Measurements from ENCODE around the gene NAGLU. TPM values are rescaled to one million over a fixed set of nuclear protein-coding genes. Genes with fewer than 3 reads are reported as not detected.

Gene NAGLU
- total and polyA plus RNA-seq, 2 of the 13 experiments (the other 11 are each of a cell fraction or from before 2014, with no cell fraction given) = 28.2 to 40.1 TPM

DNA sequence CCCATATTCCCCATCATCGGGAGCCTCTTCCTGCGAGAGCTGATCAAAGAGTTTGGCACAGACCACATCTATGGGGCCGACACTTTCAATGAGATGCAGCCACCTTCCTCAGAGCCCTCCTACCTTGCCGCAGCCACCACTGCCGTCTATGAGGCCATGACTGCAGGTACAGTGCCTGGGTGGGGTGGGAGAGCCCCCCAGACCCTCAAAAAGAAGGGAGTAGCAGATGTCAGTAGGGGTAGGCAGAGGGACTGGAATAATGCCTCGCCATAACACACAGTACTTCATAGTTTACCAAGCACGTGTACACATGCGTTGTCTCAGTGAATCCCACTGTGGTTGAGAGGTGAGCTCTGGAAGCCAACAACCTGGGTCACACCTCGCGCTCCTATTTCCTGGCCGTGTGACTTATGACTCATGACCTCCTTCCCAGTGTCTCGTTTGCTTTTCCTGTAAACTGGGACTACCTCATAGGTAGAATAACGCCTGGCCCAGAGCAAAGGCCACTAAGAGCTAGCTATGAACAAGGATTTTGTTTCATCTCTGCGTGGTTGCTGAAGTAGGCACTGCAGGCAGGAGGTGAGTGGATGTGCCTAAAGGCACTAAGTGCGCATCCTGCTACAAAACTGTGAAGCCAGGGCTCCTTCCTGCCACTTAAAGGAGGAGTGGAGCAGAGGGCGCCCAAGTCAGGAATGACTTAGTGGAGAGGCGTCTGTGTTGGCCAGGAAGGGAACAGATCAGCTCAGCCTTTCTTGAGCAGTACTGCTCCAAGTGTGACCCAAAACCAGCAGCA lies 5.2 kb downstream of the NAGLU start (continued):
- TF ChIP-seq, protein P1, sequence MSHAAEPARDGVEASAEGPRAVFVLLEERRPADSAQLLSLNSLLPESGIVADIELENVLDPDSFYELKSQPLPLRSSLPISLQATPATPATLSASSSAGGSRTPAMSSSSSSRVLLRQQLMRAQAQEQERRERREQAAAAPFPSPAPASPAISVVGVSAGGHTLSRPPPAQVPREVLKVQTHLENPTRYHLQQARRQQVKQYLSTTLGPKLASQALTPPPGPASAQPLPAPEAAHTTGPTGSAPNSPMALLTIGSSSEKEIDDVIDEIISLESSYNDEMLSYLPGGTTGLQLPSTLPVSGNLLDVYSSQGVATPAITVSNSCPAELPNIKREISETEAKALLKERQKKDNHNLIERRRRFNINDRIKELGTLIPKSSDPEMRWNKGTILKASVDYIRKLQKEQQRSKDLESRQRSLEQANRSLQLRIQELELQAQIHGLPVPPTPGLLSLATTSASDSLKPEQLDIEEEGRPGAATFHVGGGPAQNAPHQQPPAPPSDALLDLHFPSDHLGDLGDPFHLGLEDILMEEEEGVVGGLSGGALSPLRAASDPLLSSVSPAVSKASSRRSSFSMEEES (CRISPR knock-in tag; IDR thresholded peaks at IDR 0.05) = peak; percentile 99
- TF ChIP-seq HOXA7 (CRISPR knock-in tag; IDR thresholded peaks at IDR 0.05) (no peak), ZNF256 (CRISPR knock-in tag; conservative IDR thresholded peaks at IDR 0.05) (no peak), PHF8 (CRISPR knock-in tag; IDR thresholded peaks at IDR 0.05) (no peak; the same call in 1 of the 2 replicates), ZNF660 (CRISPR knock-in tag; IDR thresholded peaks at IDR 0.05; ENCODE audit: borderline replicate concordance, low read depth) (no peak), CREB1 (IDR thresholded peaks at IDR 0.05) (peak; percentile 73), CREB1 (CRISPR knock-in tag; IDR thresholded peaks at IDR 0.05) (no peak; the same call in 1 of the 2 replicates), MYC (CRISPR knock-in tag; IDR thresholded peaks at IDR 0.05; ENCODE audit: borderline replicate concordance) (peak; percentile 74; the same call in 1 of the 2 replicates), MYNN (CRISPR knock-in tag; IDR thresholded peaks at IDR 0.05; ENCODE audit: low read depth) (peak; percentile 93), TBP (CRISPR knock-in tag; IDR thresholded peaks at IDR 0.05) (no peak), ZBTB8A (CRISPR knock-in tag; IDR thresholded peaks at IDR 0.05; ENCODE audit: borderline replicate concordance, low read depth) (no peak)
- TF ChIP-seq, protein P2, sequence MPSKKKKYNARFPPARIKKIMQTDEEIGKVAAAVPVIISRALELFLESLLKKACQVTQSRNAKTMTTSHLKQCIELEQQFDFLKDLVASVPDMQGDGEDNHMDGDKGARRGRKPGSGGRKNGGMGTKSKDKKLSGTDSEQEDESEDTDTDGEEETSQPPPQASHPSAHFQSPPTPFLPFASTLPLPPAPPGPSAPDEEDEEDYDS (CRISPR knock-in tag; IDR thresholded peaks at IDR 0.05) = peak; percentile 77
- TF ChIP-seq, protein P3, sequence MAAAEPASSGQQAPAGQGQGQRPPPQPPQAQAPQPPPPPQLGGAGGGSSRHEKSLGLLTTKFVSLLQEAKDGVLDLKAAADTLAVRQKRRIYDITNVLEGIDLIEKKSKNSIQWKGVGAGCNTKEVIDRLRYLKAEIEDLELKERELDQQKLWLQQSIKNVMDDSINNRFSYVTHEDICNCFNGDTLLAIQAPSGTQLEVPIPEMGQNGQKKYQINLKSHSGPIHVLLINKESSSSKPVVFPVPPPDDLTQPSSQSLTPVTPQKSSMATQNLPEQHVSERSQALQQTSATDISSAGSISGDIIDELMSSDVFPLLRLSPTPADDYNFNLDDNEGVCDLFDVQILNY (CRISPR knock-in tag; conservative IDR thresholded peaks at IDR 0.05) = no peak
- TF ChIP-seq, protein P4, sequence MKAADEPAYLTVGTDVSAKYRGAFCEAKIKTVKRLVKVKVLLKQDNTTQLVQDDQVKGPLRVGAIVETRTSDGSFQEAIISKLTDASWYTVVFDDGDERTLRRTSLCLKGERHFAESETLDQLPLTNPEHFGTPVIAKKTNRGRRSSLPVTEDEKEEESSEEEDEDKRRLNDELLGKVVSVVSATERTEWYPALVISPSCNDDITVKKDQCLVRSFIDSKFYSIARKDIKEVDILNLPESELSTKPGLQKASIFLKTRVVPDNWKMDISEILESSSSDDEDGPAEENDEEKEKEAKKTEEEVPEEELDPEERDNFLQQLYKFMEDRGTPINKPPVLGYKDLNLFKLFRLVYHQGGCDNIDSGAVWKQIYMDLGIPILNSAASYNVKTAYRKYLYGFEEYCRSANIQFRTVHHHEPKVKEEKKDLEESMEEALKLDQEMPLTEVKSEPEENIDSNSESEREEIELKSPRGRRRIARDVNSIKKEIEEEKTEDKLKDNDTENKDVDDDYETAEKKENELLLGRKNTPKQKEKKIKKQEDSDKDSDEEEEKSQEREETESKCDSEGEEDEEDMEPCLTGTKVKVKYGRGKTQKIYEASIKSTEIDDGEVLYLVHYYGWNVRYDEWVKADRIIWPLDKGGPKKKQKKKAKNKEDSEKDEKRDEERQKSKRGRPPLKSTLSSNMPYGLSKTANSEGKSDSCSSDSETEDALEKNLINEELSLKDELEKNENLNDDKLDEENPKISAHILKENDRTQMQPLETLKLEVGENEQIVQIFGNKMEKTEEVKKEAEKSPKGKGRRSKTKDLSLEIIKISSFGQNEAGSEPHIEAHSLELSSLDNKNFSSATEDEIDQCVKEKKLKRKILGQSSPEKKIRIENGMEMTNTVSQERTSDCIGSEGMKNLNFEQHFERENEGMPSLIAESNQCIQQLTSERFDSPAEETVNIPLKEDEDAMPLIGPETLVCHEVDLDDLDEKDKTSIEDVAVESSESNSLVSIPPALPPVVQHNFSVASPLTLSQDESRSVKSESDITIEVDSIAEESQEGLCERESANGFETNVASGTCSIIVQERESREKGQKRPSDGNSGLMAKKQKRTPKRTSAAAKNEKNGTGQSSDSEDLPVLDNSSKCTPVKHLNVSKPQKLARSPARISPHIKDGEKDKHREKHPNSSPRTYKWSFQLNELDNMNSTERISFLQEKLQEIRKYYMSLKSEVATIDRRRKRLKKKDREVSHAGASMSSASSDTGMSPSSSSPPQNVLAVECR (CRISPR knock-in tag; IDR thresholded peaks at IDR 0.05; ENCODE audit: borderline replicate concordance) = peak; percentile 72; the same call in 1 of the 2 replicates
- TF ChIP-seq, protein P5, sequence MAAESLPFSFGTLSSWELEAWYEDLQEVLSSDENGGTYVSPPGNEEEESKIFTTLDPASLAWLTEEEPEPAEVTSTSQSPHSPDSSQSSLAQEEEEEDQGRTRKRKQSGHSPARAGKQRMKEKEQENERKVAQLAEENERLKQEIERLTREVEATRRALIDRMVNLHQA (CRISPR knock-in tag; IDR thresholded peaks at IDR 0.05) = no peak
- TF ChIP-seq, protein P6, sequence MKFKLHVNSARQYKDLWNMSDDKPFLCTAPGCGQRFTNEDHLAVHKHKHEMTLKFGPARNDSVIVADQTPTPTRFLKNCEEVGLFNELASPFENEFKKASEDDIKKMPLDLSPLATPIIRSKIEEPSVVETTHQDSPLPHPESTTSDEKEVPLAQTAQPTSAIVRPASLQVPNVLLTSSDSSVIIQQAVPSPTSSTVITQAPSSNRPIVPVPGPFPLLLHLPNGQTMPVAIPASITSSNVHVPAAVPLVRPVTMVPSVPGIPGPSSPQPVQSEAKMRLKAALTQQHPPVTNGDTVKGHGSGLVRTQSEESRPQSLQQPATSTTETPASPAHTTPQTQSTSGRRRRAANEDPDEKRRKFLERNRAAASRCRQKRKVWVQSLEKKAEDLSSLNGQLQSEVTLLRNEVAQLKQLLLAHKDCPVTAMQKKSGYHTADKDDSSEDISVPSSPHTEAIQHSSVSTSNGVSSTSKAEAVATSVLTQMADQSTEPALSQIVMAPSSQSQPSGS (CRISPR knock-in tag; IDR thresholded peaks at IDR 0.05) = peak; percentile 70; the same call in 1 of the 2 replicates
- TF ChIP-seq, protein P7, sequence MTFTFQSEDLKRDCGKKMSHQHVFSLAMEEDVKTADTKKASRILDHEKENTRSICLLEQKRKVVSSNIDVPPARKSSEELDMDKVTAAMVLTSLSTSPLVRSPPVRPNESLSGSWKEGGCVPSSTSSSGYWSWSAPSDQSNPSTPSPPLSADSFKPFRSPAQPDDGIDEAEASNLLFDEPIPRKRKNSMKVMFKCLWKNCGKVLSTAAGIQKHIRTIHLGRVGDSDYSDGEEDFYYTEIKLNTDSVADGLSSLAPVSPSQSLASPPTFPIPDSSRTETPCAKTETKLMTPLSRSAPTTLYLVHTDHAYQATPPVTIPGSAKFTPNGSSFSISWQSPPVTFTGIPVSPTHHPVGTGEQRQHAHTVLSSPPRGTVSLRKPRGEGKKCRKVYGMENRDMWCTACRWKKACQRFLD (CRISPR knock-in tag; IDR thresholded peaks at IDR 0.05; ENCODE audit: borderline replicate concordance) = no peak
- TF ChIP-seq, protein P8, sequence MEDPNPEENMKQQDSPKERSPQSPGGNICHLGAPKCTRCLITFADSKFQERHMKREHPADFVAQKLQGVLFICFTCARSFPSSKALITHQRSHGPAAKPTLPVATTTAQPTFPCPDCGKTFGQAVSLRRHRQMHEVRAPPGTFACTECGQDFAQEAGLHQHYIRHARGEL (CRISPR knock-in tag; IDR thresholded peaks at IDR 0.05) = 0 out of 2 replicates have a peak, but pooled peaks have one; percentile 26

Data from HepG2 (cell line).